ENCODE measurements around the gene SLC12A3.

Gene SLC12A3

GRCh38 chr16:56943761-56944375 lies 78.9 kb downstream of the SLC12A3 start:
- no peak for DNase-seq (ENCODE audit: low read depth in 2 of 2)

GRCh38 chr16:56944954-56945839 lies 80.2 kb downstream of the SLC12A3 start:
- no peak for DNase-seq (ENCODE audit: low read depth in 2 of 2)

- no peak for DNase-seq (ENCODE audit: low read depth in 2 of 2)
Measured at GRCh38 chr16:56945847-56946527, 81.0 kb downstream of the SLC12A3 start.

GRCh38 chr16:56946767-56947603 lies 82.0 kb downstream of the SLC12A3 start:
- no peak for DNase-seq (ENCODE audit: low read depth in 2 of 2)

- no peak for DNase-seq (ENCODE audit: low read depth in 2 of 2)
Measured at GRCh38 chr16:56947604-56947995, 82.6 kb downstream of the SLC12A3 start.

- DNase-seq (ENCODE audit: low read depth in 2 of 2) = no peak
Measured at GRCh38 chr16:56948234-56948633, 83.2 kb downstream of the SLC12A3 start.

GRCh38 chr16:56950051-56950450 lies 85.0 kb downstream of the SLC12A3 start:
- DNase-seq (ENCODE audit: low read depth in 2 of 2) = no peak

- no peak for DNase-seq (ENCODE audit: low read depth in 2 of 2)
Measured at GRCh38 chr16:56950455-56950854, 85.4 kb downstream of the SLC12A3 start.

- no peak for DNase-seq (ENCODE audit: low read depth in 2 of 2)
Measured at GRCh38 chr16:56950881-56951771, 86.1 kb downstream of the SLC12A3 start.

- DNase-seq (ENCODE audit: low read depth in 2 of 2) = no peak
Measured at GRCh38 chr16:56953006-56953405, 88.0 kb downstream of the SLC12A3 start.

- DNase-seq (ENCODE audit: low read depth in 2 of 2) = no peak
Measured at GRCh38 chr16:56956076-56956475, 91.1 kb downstream of the SLC12A3 start.

GRCh38 chr16:56956756-56957155 lies 91.7 kb downstream of the SLC12A3 start:
- DNase-seq (ENCODE audit: low read depth in 2 of 2) = no peak

GRCh38 chr16:56960681-56961281 lies 95.8 kb downstream of the SLC12A3 start:
- DNase-seq (ENCODE audit: low read depth in 2 of 2) = no peak

GRCh38 chr16:56961386-56961785 lies 96.4 kb downstream of the SLC12A3 start:
- no peak for DNase-seq (ENCODE audit: low read depth in 2 of 2)

- no peak for DNase-seq (ENCODE audit: low read depth in 2 of 2)
Measured at GRCh38 chr16:56961851-56962281, 96.9 kb downstream of the SLC12A3 start, which contains the start of gene CETP. Gene CETP (plus strand): TSS chr16:56961950. CDS start chr16:56961980, 30 bp downstream.

GRCh38 chr16:56964243-56965148 lies 99.5 kb downstream of the SLC12A3 start:
- DNase-seq (ENCODE audit: low read depth in 2 of 2) = no peak

All from fibroblast of skin of left biceps (primary cell).